Activated gamma-delta T cell treated with anti-CD3 and anti-CD28 coated beads, Interleukin-2, amount 50 U/mL, for 16 hours (primary cell): ENCODE results near the gene MIA.
"Not testable (repeated sequence)": the region's sequence is repeated elsewhere in the genome, so short reads cannot be mapped to it uniquely, and the experiment has no call there.

ENCODE experiments used
- DNase-seq: peaks from one replicate; pipeline ENCODE4 v3.0.0-alpha.2; 2020; ENCODE audit warnings: low read depth

MIA gene

DNA sequence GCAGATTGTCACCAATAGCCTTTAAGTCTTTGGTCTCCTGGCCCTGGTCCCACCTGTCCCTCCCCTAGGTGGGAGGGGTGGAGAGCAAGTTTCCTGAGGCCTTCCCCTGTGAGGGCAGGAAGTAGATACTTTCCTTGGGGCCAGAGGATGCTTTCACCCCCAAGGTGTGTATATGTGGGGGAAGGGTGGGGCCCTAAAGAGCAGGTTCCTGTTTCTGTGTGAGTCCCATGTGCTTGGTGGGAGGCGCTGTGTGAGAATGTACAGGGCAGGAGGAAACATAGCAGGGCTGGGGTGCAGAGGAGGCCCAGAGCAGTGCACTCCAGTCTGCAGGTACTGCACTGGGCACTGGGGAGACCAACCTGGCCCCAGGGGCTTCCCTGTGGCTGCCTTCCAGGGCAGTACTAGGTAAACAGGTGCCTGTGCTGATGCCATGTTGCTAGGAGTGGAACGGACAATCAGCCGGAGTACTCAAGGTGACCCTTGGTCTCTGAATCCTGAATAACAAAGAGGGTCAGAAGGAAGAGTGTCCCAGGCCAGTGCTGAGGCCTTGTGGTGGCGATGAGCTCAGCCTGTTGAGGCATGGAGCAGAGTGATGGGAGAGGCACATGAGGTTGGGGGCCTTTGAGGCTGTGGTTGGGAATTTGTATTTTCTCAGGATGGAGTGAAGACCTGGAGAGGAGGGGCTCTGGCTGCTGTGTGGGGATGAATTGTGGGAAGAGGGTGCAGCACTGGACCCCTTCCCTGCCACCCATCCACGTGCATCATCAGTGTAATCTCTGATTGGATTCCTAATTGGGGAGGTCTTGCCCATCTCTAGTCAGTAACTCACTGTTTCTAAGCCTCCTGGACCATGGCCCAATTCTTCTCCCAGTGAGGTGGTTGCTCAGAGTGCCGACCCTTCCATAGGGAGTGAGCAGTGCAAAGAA lies 28.8 kb downstream of the MIA start:
- peak; percentile 37 for DNase-seq

DNA sequence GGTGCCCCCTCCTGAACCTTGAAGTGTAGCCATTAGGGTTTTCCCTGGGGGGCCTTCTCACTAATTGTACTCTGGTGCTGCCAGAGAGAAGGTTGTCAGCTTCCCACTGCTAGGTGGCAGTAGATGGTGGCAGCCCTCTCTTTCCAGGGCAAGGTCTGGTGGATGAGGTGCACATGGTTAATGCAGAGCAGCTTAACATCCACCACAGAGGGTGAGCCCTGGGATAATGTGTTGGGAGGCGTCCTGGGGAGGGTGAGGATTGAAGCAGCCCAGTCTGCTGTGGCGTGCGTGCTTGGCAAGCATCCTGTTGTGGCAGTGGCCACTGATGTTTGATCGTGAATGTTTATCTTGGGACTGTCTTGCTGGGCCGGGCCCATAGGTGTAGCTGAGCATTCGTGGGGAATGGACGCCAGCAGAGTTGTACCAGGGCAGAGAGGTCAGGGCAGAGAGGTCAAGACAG lies 29.5 kb downstream of the MIA start:
- no peak for DNase-seq

GRCh38 chr19:40805258-40805868 lies 30.0 kb downstream of the MIA start:
- no peak for DNase-seq

- peak; percentile 62 for DNase-seq
Observed at GRCh38 chr19:40806423-40807146, 31.3 kb downstream of the MIA start.

DNA sequence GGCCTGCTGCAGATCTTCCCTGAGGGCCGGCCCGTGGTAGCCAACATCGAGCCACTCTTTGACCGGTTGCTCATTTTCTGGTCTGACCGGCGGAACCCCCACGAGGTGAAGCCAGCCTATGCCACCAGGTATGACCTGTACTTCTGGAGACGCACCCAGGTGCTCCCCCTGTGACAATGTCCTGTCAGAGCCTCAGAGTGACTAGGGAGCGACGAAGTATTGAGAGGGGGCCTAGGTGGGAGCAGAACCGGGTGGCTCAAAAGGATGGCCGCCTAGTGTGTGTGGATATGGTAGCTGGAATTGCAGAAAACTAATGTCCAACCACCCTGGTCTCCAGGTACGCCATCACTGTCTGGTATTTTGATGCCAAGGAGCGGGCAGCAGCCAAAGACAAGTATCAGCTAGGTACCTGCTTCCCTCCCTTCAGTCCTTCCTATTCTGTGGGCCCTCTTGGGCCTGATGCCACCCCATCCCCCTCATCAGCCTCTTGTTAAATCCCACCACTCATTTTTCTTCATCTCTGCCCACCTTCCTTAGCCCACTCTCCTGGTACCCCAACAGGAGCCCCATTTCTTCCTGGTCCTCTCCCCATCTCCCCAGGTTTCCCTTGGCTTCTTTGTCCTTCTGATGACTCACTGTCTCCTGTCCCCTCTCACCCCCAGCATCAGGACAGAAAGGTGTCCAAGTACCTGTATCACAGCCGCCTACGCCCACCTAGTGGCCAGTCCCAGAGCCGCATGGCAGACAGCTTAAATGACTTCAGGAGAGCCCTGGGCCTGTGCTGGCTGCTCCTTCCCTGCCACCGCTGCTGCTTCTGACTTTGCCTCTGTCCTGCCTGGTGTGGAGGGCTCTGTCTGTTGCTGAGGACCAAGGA lies 32.1 kb downstream of the MIA start:
- DNase-seq: no peak

GRCh38 chr19:40808021-40808325 lies 32.7 kb downstream of the MIA start:
- no peak for DNase-seq

DNA sequence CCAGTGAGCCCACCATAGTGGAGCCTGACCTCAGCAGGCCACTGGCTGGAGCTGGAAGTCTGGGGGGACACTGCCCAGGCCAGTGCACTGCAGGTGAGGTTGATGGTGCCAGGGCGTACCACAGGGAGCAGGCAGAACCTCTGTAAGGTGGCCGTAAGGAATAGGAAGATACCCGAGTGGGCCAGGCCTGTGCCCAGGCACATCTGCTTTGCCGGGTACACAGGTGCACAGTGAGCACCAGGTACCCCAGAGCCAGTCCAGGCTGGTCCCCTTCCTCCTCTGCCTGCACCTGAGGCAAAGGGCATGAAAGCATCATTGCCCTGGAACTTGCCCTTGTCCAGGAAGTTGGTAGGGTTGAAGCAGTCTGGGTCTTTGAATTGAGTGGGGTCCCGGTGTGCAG lies 33.2 kb downstream of the MIA start:
- no peak for DNase-seq

GRCh38 chr19:40809358-40810086 lies 34.2 kb downstream of the MIA start:
- DNase-seq: no peak

- no peak for DNase-seq
Observed at GRCh38 chr19:40810160-40810559, 34.8 kb downstream of the MIA start.

- not testable (repeated sequence) for DNase-seq
Observed at GRCh38 chr19:40810649-40811408, 35.5 kb downstream of the MIA start.

DNA sequence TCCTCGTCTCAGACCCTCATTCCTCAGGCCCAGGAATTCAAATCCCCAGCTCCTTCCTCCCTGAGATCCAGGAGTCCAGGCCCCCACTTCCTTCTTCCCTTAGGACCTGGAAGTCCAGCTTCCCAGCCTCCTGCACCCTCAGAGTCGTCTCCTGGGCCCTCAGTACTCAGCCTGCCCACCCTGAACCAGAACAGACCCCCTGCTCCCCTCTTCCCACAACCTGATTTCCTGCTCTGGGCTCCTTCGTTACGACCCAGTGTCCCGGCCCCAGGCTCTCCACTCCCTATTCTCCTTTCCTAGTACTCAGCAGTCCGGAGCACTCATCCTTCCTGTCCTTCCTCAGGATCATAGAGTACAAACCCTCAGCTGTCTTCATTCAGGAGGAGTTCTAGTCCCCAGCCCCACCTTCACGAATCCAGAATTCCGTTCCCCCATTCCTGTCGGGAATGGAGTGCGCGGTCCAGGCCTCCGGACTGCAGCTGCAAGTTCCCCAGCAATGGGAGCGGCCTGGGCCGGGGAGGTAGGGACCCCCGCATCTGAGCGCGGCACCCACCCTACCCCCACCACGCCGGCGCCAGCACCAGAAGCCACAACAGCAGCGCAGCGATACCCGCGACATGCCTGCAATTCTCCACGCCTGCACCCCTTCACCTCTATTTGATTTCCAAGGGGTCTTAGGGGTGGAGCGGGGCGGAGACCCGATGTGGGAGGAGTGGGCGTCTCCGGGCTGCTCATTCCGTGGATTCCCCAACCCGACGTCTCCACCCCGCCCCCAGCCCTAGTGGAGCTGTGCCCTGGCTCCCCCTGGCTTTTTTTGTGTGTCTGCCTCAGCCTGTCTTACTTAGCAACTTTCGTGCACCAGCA lies 36.4 kb downstream of the MIA start:
- DNase-seq: no peak

- not testable (repeated sequence) for DNase-seq
Observed at GRCh38 chr19:40812571-40812970, 37.2 kb downstream of the MIA start.

- DNase-seq: no peak
Observed at GRCh38 chr19:40813182-40813581, 37.9 kb downstream of the MIA start.

GRCh38 chr19:40815223-40815622 lies 39.9 kb downstream of the MIA start:
- no peak for DNase-seq

DNA sequence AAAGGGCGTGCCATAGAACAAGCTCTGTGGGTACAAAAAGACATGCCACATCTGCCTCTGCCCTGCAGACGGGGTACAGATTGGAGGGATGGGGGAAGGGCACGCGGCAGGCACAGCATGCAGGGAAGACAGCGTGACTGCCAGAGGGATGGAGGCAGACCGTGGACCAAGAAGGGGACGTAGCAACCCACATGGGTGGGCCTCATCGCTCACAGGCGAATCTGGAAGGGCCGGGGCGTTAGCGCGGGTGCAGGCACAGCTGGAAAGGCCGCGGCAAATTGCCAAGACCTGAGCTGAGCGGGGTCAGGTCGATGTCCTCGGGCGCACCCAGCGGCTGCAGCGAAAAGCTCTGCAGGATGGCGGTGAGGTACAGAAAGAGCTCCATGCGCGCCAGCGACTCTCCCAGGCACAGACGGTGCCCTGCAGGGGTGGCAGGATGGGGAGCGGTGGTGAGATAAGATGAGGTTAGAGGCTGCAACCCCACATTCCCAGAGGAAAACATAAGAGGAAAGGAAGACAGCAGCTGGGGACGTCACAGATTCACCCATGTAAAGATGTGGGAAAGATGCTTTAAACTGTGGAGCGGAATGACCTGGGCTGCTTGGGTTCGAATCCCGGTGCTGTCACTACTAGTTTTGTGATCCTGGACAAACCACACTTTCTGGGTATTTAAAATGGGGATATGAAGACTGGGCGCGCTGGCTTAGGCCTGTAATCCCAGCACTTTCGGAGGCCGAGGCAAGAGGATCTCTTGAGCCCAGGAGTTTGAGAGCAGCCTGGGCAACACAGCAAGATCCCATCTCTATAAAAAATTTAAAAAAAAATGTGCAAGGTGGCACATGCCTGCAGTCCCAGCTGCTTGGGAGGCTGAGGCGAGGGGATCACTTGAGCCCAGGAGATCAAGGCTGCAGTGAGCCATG lies 43.4 kb downstream of the MIA start:
- peak; percentile 75 for DNase-seq

GRCh38 chr19:40819479-40820234 lies 44.3 kb downstream of the MIA start:
- DNase-seq: peak; percentile 49

DNA sequence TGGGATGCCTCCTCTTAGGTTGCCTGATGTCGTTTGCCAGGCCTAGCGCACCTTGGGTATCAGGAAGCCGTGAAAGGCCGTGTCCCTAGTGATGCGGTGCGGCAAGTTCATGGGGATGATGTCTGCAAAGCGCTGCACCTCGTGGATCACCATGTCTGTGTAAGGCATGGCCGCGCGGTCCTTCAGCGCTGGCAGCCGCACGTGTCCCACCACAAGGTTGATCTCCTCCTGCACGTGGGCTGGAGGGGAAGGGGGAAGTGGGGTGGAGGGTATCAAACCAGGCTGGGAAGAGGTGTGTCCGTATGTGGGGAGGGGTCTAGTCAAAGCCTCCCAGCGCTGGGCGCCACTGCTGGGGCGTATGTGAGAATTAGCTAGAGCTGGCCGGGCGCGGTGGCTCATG lies 46.8 kb downstream of the MIA start:
- DNase-seq: no peak
